OCI-LY3 (cell line): ENCODE data around the gene MAGI2.

Experiments
- H2AFZ ChIP-seq: fragments of 200-600, 300-600 bp; shearing (Covaris generic); 2 replicates; pipeline ENCODE4 v1.6.0; 2014; ENCODE audit warnings: antibody characterized with exemption, low read depth, low read length
- H3K27ac ChIP-seq: fragments of 200-600, 300-600 bp; sonication (generic); 2 replicates; pipeline ENCODE4 v1.5.1; 2014; ENCODE audit warnings: mild to moderate bottlenecking, low read length, moderate library complexity, mixed read lengths
- H3K27me3 ChIP-seq: fragments of 200-600, 300-600 bp; sonication (generic); 2 replicates; pipeline ENCODE4 v1.6.1; 2014; ENCODE audit warnings: low read depth, low read length, mixed read lengths
- H3K36me3 ChIP-seq: fragments of 200-600, 300-600 bp; sonication (generic); replicated peaks from 2 replicates; pipeline ENCODE3; 2014; ENCODE audit warnings: low read depth, low read length, mixed read lengths
- H3K4me1 ChIP-seq: fragments of 300-600, 200-600 bp; sonication (generic); 2 replicates; pipeline ENCODE4 v1.6.1; 2014; ENCODE audit warnings: low read length, mixed read lengths
- H3K4me2 ChIP-seq: fragments of 200-600, 300-600 bp; sonication (generic); 2 replicates; pipeline ENCODE4 v1.6.1; 2014; ENCODE audit warnings: low read length, mixed read lengths
- H3K4me3 ChIP-seq: fragments of 300-600, 200-600 bp; sonication (generic); 2 replicates; pipeline ENCODE4 v1.5.1; 2014; ENCODE audit warnings: antibody characterized with exemption, mild to moderate bottlenecking, low read length, moderate library complexity
- H3K79me2 ChIP-seq: fragments of 300-600, 200-600 bp; shearing (Covaris generic); 2 replicates; pipeline ENCODE4 v1.6.1; 2014; ENCODE audit warnings: mild to moderate bottlenecking, low read length, mixed read lengths
- H3K9ac ChIP-seq: fragments of 300-600, 200-600 bp; shearing (Covaris generic); 2 replicates; pipeline ENCODE4 v1.6.0; 2014; ENCODE audit warnings: mild to moderate bottlenecking, low read length, moderate library complexity
- H3K9me3 ChIP-seq: fragments of 200-600, 300-600 bp; shearing (Covaris generic); 2 replicates; pipeline ENCODE4 v1.6.1; 2014; ENCODE audit warnings: low read length, mixed read lengths; ENCODE audit not compliant: insufficient read depth
- H4K20me1 ChIP-seq: fragments of 200-600, 300-600 bp; sonication (generic); 2 replicates; pipeline ENCODE4 v1.6.1; 2016; ENCODE audit warnings: low read length, mixed read lengths; ENCODE audit not compliant: insufficient read depth
- EZH2phosphoT487 ChIP-seq: fragments of 200-600 bp; shearing (Covaris generic); IDR thresholded peaks from 2 replicates; pipeline ENCODE4 v1.6.1; 2018; ENCODE audit warnings: antibody characterized with exemption, mixed run types, low read depth
- TF ChIP-seq, protein P1 (sequence below): fragments of 200-600, 300-600 bp; sonication (generic); IDR thresholded peaks from 2 replicates; pipeline ENCODE4 v1.5.1; 2014; ENCODE audit warnings: antibody characterized with exemption, low read length, low read depth

The MAGI2 gene

DNA sequence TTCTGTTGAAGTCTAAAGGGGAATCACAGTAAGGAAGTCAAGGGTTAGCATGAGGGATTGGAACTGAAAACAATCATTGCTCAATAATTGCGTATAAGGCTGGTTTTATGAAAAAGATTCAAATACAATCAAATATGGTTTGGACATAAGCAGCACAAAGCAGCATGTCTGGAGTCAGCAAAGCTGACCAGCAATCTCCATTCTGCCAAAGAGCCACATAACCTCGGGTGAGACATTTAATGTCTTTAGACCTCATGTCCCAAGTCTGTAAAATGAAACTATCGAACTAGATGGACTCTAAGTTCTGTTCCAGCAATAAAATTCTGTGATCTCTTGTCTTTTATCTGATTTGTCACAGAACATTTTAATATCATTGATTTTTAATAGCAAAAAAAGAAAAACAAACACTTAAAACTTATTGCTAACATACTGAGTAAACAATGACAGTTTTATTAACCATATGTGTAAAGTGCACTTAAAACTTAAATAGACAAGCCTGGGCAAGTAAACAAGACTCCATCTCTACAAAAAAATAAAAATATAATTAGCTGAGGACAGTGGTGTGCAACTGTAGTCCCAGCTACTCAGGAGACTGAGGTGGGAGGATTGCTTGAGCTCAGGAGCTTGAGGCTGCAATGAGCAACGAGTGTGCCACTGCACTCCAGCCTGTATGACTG lies 217.0 kb downstream of the MAGI2 start:
- no peak for TF ChIP-seq EZH2phosphoT487
- TF ChIP-seq, protein P1, sequence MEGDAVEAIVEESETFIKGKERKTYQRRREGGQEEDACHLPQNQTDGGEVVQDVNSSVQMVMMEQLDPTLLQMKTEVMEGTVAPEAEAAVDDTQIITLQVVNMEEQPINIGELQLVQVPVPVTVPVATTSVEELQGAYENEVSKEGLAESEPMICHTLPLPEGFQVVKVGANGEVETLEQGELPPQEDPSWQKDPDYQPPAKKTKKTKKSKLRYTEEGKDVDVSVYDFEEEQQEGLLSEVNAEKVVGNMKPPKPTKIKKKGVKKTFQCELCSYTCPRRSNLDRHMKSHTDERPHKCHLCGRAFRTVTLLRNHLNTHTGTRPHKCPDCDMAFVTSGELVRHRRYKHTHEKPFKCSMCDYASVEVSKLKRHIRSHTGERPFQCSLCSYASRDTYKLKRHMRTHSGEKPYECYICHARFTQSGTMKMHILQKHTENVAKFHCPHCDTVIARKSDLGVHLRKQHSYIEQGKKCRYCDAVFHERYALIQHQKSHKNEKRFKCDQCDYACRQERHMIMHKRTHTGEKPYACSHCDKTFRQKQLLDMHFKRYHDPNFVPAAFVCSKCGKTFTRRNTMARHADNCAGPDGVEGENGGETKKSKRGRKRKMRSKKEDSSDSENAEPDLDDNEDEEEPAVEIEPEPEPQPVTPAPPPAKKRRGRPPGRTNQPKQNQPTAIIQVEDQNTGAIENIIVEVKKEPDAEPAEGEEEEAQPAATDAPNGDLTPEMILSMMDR, result no peak
- H3K36me3 ChIP-seq, result no peaks in the 10 kb centered on the region

DNA sequence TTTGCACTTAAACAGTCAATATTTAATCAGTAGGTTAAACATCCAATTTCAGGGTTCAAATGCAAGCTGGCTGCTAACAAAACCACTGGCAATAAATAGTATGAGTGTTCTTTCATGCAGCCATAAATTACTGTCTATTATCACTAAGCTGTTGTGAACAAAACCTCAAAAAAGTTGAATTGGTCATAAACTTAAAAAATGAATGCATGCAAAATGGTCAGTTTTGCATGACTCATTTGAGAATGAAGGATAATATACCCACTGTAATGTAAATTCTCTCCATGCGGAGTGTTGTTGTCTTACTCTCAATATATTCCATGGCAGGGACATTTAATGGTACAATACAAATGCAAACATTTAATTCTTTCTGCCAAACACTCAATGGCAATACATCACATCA lies 226.4 kb downstream of the MAGI2 start:
- H3K4me3 ChIP-seq, result no peak overlapping the region
- no peaks in the 10 kb centered on the region for H4K20me1 ChIP-seq
- H3K27me3 ChIP-seq, result no peaks in the 10 kb centered on the region
- H3K4me2 ChIP-seq, result no peak overlapping the region
- H3K27ac ChIP-seq, result no peak overlapping the region
- TF ChIP-seq EZH2phosphoT487, result no peak
- TF ChIP-seq, protein P1, result no peak
- H3K4me1 ChIP-seq, result no peaks in the 10 kb centered on the region
- no peak overlapping the region for H2AFZ ChIP-seq
- no peaks in the 10 kb centered on the region for H3K79me2 ChIP-seq
- no peak overlapping the region for H3K9ac ChIP-seq
- H3K36me3 ChIP-seq, result no peaks in the 10 kb centered on the region
- H3K9me3 ChIP-seq, result no peaks in the 10 kb centered on the region

More for the DNA sequence above, 217.0 kb downstream of the MAGI2 start:
- no peaks in the 10 kb centered on the region for H3K9me3 ChIP-seq
- H4K20me1 ChIP-seq, result no peaks in the 10 kb centered on the region
- H3K9ac ChIP-seq, result no peak overlapping the region
- H3K27ac ChIP-seq, result no peak overlapping the region
- no peaks in the 10 kb centered on the region for H3K27me3 ChIP-seq
- H3K4me1 ChIP-seq, result no peaks in the 10 kb centered on the region
- H2AFZ ChIP-seq, result no peak overlapping the region
- no peaks in the 10 kb centered on the region for H3K79me2 ChIP-seq
- H3K4me3 ChIP-seq, result no peak overlapping the region
- H3K4me2 ChIP-seq, result no peak overlapping the region

DNA sequence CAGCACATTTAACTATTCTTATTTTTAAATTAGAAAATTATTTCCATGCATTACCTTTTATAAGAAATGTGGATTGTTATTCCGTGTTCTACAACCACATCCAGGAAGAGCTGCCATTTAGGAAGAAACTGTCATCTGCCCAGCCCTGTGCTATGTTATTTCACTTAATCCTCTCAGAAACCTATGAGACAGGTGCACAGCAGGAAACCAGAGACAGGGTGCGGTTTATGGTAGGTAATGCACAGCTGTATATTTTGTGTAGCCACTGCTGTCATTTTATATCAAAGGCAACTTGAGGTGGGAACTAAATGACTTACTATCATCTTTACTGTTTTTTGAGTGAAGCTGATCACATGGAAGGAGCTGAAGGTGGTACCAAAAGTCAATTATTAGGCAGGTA lies 232.3 kb downstream of the MAGI2 start:
- Histone ChIP-seq H4K20me1 (no peaks in the 10 kb centered on the region), H3K4me2 (no peak overlapping the region), H3K4me1 (no peaks in the 10 kb centered on the region), H3K27ac (no peak overlapping the region), H3K79me2 (no peaks in the 10 kb centered on the region), H3K9ac (no peak overlapping the region), H3K9me3 (no peaks in the 10 kb centered on the region), H3K4me3 (no peak overlapping the region), H3K27me3 (no peaks in the 10 kb centered on the region), H3K36me3 (no peaks in the 10 kb centered on the region), H2AFZ (no peak overlapping the region)
- TF ChIP-seq EZH2phosphoT487, result no peak
- TF ChIP-seq, protein P1, result no peak

DNA sequence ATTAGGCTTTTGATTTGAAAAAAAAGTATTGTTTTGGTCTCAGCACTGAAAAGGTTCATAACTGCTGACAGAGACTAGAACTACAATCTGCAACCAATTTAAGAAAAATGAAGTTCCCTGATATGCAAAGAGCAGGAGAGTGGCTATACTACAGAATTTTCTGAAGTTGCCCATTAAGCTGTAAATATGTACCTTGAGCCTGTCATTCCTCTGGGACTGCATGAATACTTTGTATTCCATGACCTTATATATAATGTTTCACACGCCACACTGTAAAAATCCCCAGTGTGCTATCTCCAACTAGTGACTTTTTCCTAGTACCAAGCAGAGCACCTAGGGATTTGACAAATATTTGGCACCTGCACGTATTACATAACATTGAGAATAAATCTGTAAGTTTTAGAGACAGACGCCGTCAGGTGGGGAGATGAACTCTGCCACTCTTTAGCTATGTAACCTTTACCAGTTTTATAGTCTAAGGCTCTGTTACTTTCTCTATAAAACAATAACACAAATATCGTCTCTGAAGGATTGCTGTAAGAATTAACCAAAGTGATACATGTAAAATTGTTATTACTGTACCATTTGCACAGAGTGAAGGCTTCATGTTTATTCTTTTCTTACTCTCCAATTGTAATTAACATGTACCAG lies 235.4 kb downstream of the MAGI2 start:
- Histone ChIP-seq H3K4me3 (no peak overlapping the region), H3K9me3 (no peaks in the 10 kb centered on the region), H3K36me3 (no peaks in the 10 kb centered on the region), H3K4me2 (no peak overlapping the region), H3K9ac (no peak overlapping the region), H3K27ac (no peak overlapping the region), H4K20me1 (no peaks in the 10 kb centered on the region), H3K27me3 (no peaks in the 10 kb centered on the region), H3K4me1 (no peaks in the 10 kb centered on the region), H3K79me2 (no peaks in the 10 kb centered on the region), H2AFZ (no peak overlapping the region)
- no peak for TF ChIP-seq EZH2phosphoT487
- TF ChIP-seq, protein P1, result no peak
